H1 (cell line): ENCODE measurements around the gene DUSP23. TPM values are rescaled to one million over a fixed set of nuclear protein-coding genes. Genes with fewer than 3 reads are reported as not detected.

Experiments used
- ATF2 ChIP-seq: IDR thresholded peaks from 2 replicates; pipeline ENCODE4 v1.6.1; 2012; ENCODE audit warnings: low read length, inconsistent platforms
- polyA plus RNA-seq, 7 experiments: library from polyadenylated mRNA; depleted of rRNA in 3 of 7; stranded (reverse) in 5 of 7; unstranded in 2 of 7; fragments of >200 nt in 5 of 7; fragments of 200-250 nt in 2 of 7; gene quantifications; 1 replicate in 5 of 7; 2 replicates in 1 of 7; 4 replicates in 1 of 7; pipeline versions ENCODE4 v1.2.1 to v1.2.3, GENCODE V29; 2011 to 2013; ENCODE audit warnings: missing spikeins in 2 of 7, mixed read lengths in 2 of 7
- total RNA-seq: library from RNA; stranded (reverse); fragmentation: NEBNext Ultra II Directional; extraction: Animal tissue kit (Norgen Biotek cat#: 25700); gene quantifications from 2 replicates; pipeline ENCODE4 v1.2.1, GENCODE V29; 2021

DUSP23 gene
- total and polyA plus RNA-seq, 2 of the 8 experiments (the other 6 are each of a cell fraction or from before 2014, with no cell fraction given): 45.8 to 80.1 TPM

- no peak for TF ChIP-seq ATF2
These were observed 27.4 kb upstream of the DUSP23 start (continued) for GRCh38 chr1:159753386-159753785.
